H1 (cell line): ENCODE results near the gene CSGALNACT2. TPM values are rescaled to one million over a fixed set of nuclear protein-coding genes. Genes with fewer than 3 reads are reported as not detected.

Experiments
- CBX8 ChIP-seq: fragments of 300-800, 300-1000 bp; sonication (generic); IDR thresholded peaks from 2 replicates; pipeline ENCODE4 v1.7.1; 2016; ENCODE audit warnings: low read depth, low read length, borderline replicate concordance
- CHD1 ChIP-seq: IDR thresholded peaks from 2 replicates; pipeline ENCODE4 v1.6.1; 2012; ENCODE audit warnings: low read depth, low read length, improper control_type of control experiment
- CHD7 ChIP-seq: fragments of 300-600 bp; sonication (generic); IDR thresholded peaks from 2 replicates; pipeline ENCODE4 v1.7.1; 2012; ENCODE audit warnings: low read length, moderate library complexity, mild to moderate bottlenecking, inconsistent platforms; ENCODE audit not compliant: insufficient replicate concordance
- JUN ChIP-seq: IDR thresholded peaks from 2 replicates; pipeline ENCODE4 v1.6.1; 2011; ENCODE audit warnings: low read depth, mild to moderate bottlenecking, improper control_type of control experiment, low read length
- JUND ChIP-seq: IDR thresholded peaks from 2 replicates; pipeline ENCODE4 v1.6.1; 2011; ENCODE audit warnings: mild to moderate bottlenecking, improper control_type of control experiment, low read length
- KDM5A ChIP-seq: fragments of 200-600 bp; IDR thresholded peaks from 2 replicates; pipeline ENCODE4 v1.7.1; 2012; ENCODE audit warnings: mild to moderate bottlenecking, low read length, inconsistent platforms, mixed read lengths
- MAFK ChIP-seq: IDR thresholded peaks from 2 replicates; pipeline ENCODE4 v1.6.1; 2012; ENCODE audit warnings: low read depth, mild to moderate bottlenecking, improper control_type of control experiment, low read length
- NRF1 ChIP-seq: IDR thresholded peaks from 2 replicates; pipeline ENCODE4 v1.6.1; 2011; ENCODE audit warnings: mild to moderate bottlenecking, low read depth, low read length, improper control_type of control experiment
- POU5F1 ChIP-seq: IDR thresholded peaks from 2 replicates; pipeline ENCODE4 v1.6.1; 2011; ENCODE audit warnings: low read depth, mild to moderate bottlenecking, low read length, moderate library complexity
- SP4 ChIP-seq: IDR thresholded peaks from 2 replicates; pipeline ENCODE4 v1.6.1; 2012; ENCODE audit warnings: low read length, inconsistent platforms
- TEAD4 ChIP-seq: IDR thresholded peaks from 2 replicates; pipeline ENCODE4 v1.6.1; 2012; ENCODE audit warnings: low read depth, low read length, inconsistent platforms, mixed read lengths
- ZNF274 ChIP-seq: IDR thresholded peaks from 2 replicates; pipeline ENCODE4 v1.7.0; 2012; ENCODE audit warnings: low read length, borderline replicate concordance; ENCODE audit errors: extremely low read depth
- polyA plus RNA-seq, 7 experiments: library from polyadenylated mRNA; depleted of rRNA in 3 of 7; stranded (reverse) in 5 of 7; unstranded in 2 of 7; fragments of >200 nt in 5 of 7; fragments of 200-250 nt in 2 of 7; gene quantifications; 1 replicate in 5 of 7; 2 replicates in 1 of 7; 4 replicates in 1 of 7; pipeline versions ENCODE4 v1.2.1 to v1.2.3, GENCODE V29; 2011 to 2013; ENCODE audit warnings: missing spikeins in 2 of 7, mixed read lengths in 2 of 7
- total RNA-seq: library from RNA; stranded (reverse); fragmentation: NEBNext Ultra II Directional; extraction: Animal tissue kit (Norgen Biotek cat#: 25700); gene quantifications from 2 replicates; pipeline ENCODE4 v1.2.1, GENCODE V29; 2021

Gene CSGALNACT2
- total and polyA plus RNA-seq, 2 of the 8 experiments (the other 6 are each of a cell fraction or from before 2014, with no cell fraction given): 2.6 to 5.3 TPM

- TF ChIP-seq CHD7: no peak
- TF ChIP-seq NRF1: no peak
- no peak for TF ChIP-seq JUN
- no peak for TF ChIP-seq CHD1
- TF ChIP-seq POU5F1: no peak
- no peak for TF ChIP-seq CBX8
- TF ChIP-seq JUND: no peak
- TF ChIP-seq MAFK: no peak
- TF ChIP-seq ZNF274: no peak
- no peak for TF ChIP-seq KDM5A
- TF ChIP-seq SP4: no peak
- no peak for TF ChIP-seq TEAD4
Measured at GRCh38 chr10:43105956-43106229, 32.4 kb upstream of the CSGALNACT2 start (continued).
